Left renal cortex interstitium (tissue), 4 donors: ENCODE measurements around the gene OPTC. TPM values are rescaled to one million over a fixed set of nuclear protein-coding genes. Genes with fewer than 3 reads are reported as not detected.
A peak's percentile ranks its signal among the peaks of the same experiment; 100 is the strongest.

Experiments
- DNase-seq, 4 donors: peaks; one replicate each; pipeline ENCODE4 v3.0.0-alpha.2; 2013; ENCODE audit warnings: low read depth in 4 of 4, low spot score in 2 of 4, missing footprints in 1 of 4
- polyA plus RNA-seq, 4 donors: library from polyadenylated mRNA; unstranded; fragments of 120-200 nt; gene quantifications; one replicate each; pipeline ENCODE4 v1.2.1, GENCODE V29; 2013; ENCODE audit not compliant: insufficient read length in 4 of 4

The OPTC gene
- polyA plus RNA-seq, 4 donors: not detected

- no peak for DNase-seq
Measured at GRCh38 chr1:203488539-203488938, 5.4 kb upstream of the OPTC start.

GRCh38 chr1:203490607-203491006 is 3.3 kb upstream of the OPTC start:
- DNase-seq: no peak

- DNase-seq: no peak
Measured at GRCh38 chr1:203491664-203492063, 2.3 kb upstream of the OPTC start.

DNA sequence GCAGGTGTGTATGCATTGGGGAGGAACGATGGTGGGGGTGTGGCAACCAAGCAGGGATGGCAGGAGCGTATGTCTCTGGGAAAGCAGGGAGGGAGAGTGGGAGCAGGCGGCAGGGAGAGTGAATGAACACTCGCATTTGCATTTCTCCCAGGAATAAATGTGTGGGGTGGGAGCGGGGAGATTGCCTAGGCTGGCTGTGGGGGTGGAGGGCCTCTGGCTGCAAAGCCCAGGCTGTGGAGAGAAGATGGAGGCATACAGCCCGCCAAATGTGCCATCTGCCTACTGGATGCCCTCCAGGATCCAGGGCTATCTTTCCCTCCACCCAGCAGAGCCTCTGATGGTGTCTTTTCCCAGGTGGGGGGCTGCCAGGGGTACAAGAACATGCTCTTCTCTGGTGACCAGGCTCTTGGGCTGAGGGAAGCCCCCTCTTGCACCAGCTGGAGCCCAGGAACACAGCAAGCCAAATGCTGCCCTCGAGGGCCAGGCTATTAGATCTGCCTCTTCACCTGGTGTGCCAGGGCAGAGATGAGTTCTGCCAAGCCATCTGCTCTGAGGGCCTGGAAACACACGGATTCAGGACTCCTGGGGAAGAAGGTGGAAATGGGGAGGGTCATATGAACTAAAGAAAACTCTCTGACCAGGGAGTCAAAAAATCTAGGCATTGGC is 1.7 kb upstream of the OPTC start:
- DNase-seq: no peak

GRCh38 chr1:203492748-203493130 is 1.2 kb upstream of the OPTC start:
- no peak for DNase-seq

- DNase-seq: no peak
Measured at GRCh38 chr1:203495845-203496244, 1.9 kb downstream of the OPTC start.

DNA sequence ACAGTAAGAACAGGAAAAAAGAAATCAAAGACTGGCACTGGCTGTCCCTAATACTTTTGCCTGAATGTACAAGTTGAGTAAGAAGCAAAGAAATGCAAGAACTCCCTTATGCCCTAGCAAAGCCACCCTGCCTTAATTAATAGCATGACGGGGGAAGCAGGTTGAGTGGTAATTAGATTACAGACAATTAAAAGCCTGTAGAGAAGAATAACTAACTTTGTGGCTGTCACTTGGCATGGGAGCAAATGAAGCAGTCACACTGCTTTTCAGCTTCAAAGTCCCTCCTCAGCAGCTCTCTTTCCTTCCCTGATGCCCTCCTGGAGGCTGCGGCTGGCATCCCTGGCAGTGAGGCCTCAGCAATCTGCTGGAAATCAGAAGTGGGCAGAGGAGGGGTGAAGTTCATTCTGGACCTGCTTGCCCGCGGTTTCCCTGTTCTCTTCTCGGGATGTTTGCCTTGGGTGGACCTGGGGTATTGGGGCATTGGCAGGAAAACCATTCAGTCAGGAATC is 3.4 kb downstream of the OPTC start:
- no peak for DNase-seq

DNA sequence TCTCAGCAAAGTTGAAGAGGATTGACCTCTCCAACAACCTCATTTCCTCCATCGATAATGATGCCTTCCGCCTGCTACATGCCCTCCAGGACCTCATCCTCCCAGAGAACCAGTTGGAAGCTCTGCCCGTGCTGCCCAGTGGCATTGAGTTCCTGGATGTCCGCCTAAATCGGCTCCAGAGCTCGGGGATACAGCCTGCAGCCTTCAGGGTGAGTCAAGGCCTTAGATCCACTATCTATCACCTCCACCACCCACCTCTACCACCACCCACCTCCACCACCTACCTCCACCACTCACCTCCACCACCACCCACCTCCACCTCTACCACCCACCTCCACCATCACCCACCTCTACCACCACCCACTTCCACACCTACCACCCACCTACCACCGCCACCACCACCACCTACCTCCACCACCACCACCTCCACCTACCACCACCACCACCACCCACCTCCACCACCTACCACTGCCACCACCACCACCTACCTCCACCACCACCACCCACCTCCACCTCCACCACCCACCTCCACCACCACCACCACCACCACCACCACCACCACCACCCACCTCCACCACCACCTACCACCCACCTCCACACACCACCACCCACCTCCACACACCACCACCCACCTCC is 5.8 kb downstream of the OPTC start:
- no peak for DNase-seq

DNA sequence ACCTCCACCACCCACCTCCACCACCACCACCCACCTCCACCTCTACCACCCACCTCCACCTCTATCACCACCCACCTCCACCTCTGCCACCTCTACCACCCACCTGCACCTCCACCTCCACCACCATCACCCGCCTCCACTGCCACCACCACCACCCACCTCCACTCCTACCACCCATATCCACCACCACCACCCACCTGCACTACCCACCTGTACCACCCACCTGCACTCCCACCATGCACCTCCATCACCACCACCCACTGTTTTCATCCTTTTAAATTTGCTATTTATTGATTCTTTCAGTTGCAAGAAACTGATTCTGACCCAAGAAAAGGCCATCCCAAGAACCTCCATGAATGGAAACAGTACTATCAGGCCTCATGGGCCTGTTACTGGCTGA is 6.3 kb downstream of the OPTC start:
- no peak for DNase-seq

DNA sequence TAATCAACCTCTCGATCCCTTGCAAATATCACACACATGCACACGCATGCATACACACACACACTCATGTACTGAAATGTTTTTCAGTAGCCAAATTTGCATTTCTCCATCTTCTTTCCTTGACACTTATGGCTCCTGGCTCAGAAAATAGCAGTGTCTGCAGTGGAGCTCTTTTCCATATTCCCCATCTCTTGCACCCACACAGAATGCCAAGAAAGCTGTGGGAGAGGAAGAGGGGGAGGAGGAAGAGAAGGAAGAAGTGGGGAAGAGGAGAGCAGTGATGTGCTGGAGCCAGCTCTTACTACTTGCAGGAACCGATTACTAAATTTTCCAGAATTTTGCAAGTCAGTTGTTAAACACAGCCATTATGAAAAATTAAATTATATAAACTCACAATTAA is 9.9 kb downstream of the OPTC start:
- DNase-seq: no peak

GRCh38 chr1:203504400-203505250 is 10.7 kb downstream of the OPTC start:
- peak in 3 of 4 donors; percentile 53 to 77 (median 61) for DNase-seq

DNA sequence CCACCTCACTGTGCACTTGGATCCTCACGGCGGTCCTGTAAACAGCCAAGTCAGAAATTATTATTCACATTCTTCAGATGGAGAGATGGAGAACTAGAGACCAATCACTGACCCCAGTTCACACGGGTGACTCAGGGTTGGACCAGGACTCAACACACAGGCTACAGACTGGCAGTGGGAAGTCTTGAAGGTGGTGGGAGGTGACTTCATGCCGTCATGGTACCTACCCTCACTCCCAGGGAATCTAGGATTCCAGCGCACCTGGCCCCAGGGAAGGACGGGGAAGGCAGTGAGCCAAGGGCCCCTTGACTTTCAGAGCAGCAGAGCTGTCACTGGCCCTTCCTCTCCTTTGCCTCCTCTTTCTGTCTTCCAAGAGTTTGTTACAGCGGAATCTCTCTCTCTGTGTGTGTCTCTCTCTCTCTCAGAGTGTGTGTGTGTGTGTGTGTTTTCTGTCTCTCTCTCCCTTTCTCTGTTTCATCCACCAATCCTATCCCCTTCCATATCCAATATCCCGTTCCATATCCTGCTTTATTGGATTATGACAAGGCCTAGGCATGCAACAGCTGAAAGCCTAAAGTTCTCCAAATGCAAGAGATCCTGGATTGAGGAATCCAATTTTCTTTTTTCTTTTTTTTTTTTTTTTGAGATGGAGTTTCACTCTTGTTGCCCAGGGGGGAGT is 11.7 kb downstream of the OPTC start:
- DNase-seq: no peak

GRCh38 chr1:203506858-203507626 is 13.1 kb downstream of the OPTC start:
- no peak for DNase-seq

DNA sequence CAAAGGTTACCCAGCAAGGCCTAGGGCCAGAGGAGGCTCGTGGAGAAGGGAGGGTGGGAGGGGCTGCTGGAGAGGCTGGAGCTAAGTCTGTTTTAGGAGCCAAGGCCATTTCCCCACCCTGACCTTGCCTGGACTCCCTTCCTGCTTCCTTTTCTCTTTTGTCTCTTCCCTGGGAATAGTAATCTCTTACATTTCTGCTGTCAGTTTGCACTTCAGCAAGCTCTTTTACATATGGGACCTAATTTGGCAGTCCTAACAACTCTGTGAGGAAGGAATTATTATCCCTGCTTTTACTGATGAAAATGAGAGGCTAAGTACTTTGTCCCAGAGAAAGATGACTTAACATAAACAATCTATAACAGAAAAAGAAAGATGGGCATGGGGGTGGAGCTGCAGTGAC is 13.8 kb downstream of the OPTC start:
- DNase-seq: no peak

GRCh38 chr1:203508463-203509073 is 14.6 kb downstream of the OPTC start:
- no peak for DNase-seq

GRCh38 chr1:203509135-203509534 is 15.2 kb downstream of the OPTC start:
- no peak for DNase-seq

DNA sequence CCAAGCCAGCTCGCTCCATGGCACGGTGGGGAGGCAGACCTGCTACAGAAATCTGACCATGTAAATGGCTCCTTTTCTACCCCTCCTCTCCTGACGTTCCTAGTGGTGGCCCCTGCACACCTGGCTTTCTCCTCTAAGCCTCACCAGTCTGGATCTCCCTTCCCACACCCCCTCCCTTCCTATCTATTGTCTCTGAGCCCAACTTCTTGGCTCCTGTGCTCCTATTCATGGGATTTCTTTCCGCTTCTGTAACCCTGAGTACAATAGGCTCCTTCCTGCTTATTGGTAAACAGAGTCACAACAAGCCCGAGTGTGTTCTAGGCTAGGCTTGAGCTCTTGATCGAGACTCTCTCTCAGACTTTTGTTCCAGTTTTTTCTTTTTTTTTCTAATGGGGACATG is 17.6 kb downstream of the OPTC start:
- DNase-seq: no peak

DNA sequence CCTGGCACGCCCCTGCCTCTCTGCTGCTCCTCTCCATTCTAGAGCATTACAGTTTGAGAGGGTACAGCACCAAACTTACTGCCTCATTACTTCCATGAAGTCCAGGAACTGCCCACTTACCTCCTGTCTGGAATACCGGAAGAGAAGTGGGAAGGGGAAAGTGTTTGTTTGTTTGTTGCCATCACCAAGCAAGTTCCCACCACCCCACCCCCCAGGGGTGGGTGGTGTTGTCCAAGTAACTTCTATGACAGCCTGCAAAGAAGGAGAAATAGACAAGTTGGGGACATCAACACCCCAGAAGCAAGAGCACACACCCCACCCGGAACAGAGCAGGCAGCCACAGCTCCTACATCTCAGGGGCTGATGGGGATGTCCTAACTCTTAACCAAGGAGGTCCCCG is 18.0 kb downstream of the OPTC start:
- no peak for DNase-seq

GRCh38 chr1:203512517-203512847 is 18.5 kb downstream of the OPTC start:
- DNase-seq: no peak
